ENCODE data around the gene SLC24A5.

The SLC24A5 gene

GRCh38 chr15:48185529-48185928, 64.7 kb downstream of the SLC24A5 start:
- no peak for DNase-seq (ENCODE audit: low read depth in 1 of 2, low spot score in 1 of 2)

DNA sequence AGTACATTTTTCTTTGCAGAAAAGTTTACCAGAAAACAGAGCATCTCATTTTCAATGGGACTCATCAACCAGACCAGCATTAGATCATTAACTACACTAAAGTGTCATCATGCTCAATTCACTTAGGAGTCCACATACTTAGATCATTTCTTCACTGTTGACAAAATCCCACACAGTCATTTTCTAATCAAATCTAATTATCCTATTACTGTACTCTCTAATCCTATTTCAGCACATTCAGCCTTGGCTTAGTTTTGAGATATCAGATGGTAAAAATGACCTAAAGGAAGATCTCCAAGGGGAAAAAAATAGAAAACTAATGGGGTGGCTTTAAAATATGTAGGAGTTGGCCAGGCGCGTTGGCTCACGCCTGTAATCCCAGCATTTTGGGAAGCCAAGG, 65.5 kb downstream of the SLC24A5 start:
- no peak for DNase-seq (ENCODE audit: low read depth in 1 of 2, low spot score in 1 of 2)

DNA sequence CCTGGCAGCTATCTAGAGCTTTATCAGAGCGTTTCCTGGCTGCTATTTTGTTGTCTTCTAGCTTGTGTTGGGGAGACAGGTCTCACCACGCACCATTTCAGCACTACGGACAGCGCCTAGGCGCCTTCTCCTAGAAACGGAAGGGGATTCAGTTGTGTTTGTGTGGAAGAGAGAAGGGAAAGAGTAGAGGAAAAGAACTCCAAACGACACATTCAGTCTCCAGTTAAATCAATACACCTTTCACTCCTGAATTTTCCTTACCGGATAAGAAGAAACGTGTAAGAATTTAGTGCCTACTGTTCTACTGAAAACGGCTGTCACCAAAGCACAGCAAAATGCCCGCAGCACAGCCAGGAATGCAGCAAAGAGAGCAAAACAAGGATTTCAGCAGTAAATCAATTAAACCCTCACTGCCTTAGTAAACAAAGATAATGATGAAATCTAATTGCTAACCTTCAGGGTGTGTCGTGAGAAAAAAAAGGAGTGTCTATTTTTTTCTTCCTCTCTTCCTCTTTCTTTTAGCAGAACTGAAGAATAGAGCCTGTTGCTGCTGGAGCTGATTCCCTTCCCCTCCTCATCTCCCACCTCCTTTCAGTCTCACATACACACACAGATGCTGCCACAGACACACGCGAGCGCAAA, 70.3 kb downstream of the SLC24A5 start:
- DNase-seq (ENCODE audit: low read depth in 1 of 2, low spot score in 1 of 2) = no peak

DNA sequence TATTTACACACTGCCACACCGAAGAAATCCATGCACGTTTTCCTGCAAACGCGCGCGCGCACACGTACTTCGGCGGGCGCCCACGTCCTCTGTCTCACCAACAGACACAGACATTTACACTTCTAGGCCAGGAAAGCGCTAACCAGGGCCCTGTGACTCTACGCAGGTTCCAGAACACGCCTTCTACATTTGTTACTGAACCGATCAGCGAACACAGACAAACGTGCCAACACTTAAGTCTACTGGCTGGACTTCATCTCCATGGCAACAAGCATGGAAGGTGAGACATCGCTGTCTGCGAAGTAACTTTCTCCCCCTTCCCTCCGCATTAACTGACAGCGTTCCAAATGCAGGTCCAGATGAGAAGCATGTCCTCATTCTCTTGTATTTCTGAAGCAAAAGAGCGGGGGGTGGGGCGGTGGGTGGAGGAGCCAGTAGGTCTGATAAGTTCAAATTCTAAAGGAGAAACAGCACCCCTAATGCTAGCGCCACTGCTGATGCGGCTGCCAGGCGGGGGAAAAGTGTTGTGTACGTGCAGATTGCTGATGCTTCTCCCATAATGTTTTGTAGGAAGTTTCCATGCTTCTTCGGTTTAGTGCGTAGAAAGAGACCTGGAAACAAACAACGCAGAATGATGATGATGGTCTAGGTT, 70.9 kb downstream of the SLC24A5 start, which contains the start of gene CTXN2:
TSS of gene CTXN2 (plus strand) at position 92 of the 652 bp plus-strand sequence. CDS start 9,636 bp downstream, outside the sequence.
- DNase-seq (ENCODE audit: low read depth in 1 of 2, low spot score in 1 of 2) = no peak
